Right lobe of liver (tissue), 4 donors: ENCODE measurements around the gene SLC22A6.

Experiments used
- CTCF ChIP-seq, 4 donors: fragments of 200-600 bp in 3 of 4; fragments of 450-650 bp in 1 of 4; IDR thresholded peaks; one replicate each; pipeline versions ENCODE4 v1.5.1 to v1.8.0; 2016 to 2022; ENCODE audit warnings: antibody characterized with exemption in 4 of 4, mild to moderate bottlenecking in 2 of 4
- POLR2A ChIP-seq: fragments of 450-650 bp; IDR thresholded peaks from one replicate; pipeline ENCODE4 v1.6.1; 2017; ENCODE audit warnings: antibody characterized with exemption, mild to moderate bottlenecking
- donor health status: DM: no; HTN: no; CAD: no.
- donor health status: DM: no; HTN: no; CAD: no.
- donor health status: DM: no; HTN: yes; CAD: no.

GRCh38 chr11:63020671-63021291 is 36.0 kb upstream of the SLC22A6 start:
- peak in 2 of 4 donors; percentile 13 to 33 for TF ChIP-seq CTCF (IDR thresholded peaks at IDR 0.05)
- no peak for TF ChIP-seq POLR2A
